GM23248 (cell line): ENCODE data around the gene TWNK. TPM values are rescaled to one million over a fixed set of nuclear protein-coding genes. Genes with fewer than 3 reads are reported as not detected.

ENCODE experiments used
- DNase-seq: peaks from one replicate; pipeline ENCODE4 v3.0.0-alpha.2; 2015
- H2AFZ ChIP-seq: fragments of 200-600 bp; sonication (generic); 2 replicates; pipeline ENCODE4 v1.6.1; 2016; ENCODE audit warnings: antibody characterized with exemption
- H3F3A ChIP-seq: fragments of 200-600 bp; sonication (generic); 2 replicates; pipeline ENCODE4 v1.6.1; 2016; ENCODE audit warnings: mild to moderate bottlenecking, antibody characterized with exemption, mixed run types; ENCODE audit not compliant: insufficient read depth
- H3K27ac ChIP-seq: fragments of 200-600 bp; sonication (generic); 2 replicates; pipeline ENCODE4 v1.5.1; 2016; ENCODE audit warnings: mild to moderate bottlenecking
- H3K27me3 ChIP-seq: fragments of 200-600 bp; sonication (generic); replicated peaks from 2 replicates; pipeline ENCODE4 v1.6.1; 2016; ENCODE audit warnings: mild to moderate bottlenecking; ENCODE audit not compliant: insufficient read depth
- H3K36me3 ChIP-seq: fragments of 200-600 bp; sonication (generic); 2 replicates; pipeline ENCODE4 v1.6.1; 2016; ENCODE audit warnings: low read depth, mild to moderate bottlenecking
- H3K4me1 ChIP-seq: fragments of 200-600 bp; sonication (generic); 2 replicates; pipeline ENCODE4 v1.6.1; 2016; ENCODE audit warnings: mild to moderate bottlenecking; ENCODE audit not compliant: insufficient read depth
- H3K4me2 ChIP-seq: fragments of 200-600 bp; sonication (generic); one replicate; pipeline ENCODE4 v1.6.1; 2016; ENCODE audit warnings: mild to moderate bottlenecking; ENCODE audit not compliant: unreplicated experiment
- H3K4me3 ChIP-seq: fragments of 200-600 bp; sonication (generic); 2 replicates; pipeline ENCODE4 v1.5.1; 2016; ENCODE audit warnings: mild to moderate bottlenecking
- H3K79me2 ChIP-seq: fragments of 200-600 bp; sonication (generic); 2 replicates; pipeline ENCODE4 v1.6.1; 2016; ENCODE audit warnings: mild to moderate bottlenecking; ENCODE audit not compliant: insufficient read depth
- H3K9ac ChIP-seq: fragments of 200-600 bp; sonication (generic); 2 replicates; pipeline ENCODE4 v1.6.1; 2016; ENCODE audit warnings: mild to moderate bottlenecking
- H3K9me2 ChIP-seq: fragments of 200-600 bp; sonication (generic); 2 replicates; pipeline ENCODE4 v1.6.1; 2016; ENCODE audit warnings: mixed run types, mild to moderate bottlenecking, moderate library complexity; ENCODE audit not compliant: insufficient read depth
- H3K9me3 ChIP-seq: fragments of 200-600 bp; sonication (generic); one replicate; pipeline ENCODE4 v1.6.1; 2017; ENCODE audit warnings: low read depth
- H4K20me1 ChIP-seq: fragments of 200-600 bp; sonication (generic); 2 replicates; pipeline ENCODE4 v1.6.0; 2016; ENCODE audit not compliant: insufficient read depth
- EZH2 ChIP-seq: fragments of 200-600 bp; sonication (generic); IDR thresholded peaks from 2 replicates; pipeline ENCODE4 v1.6.1; 2018; ENCODE audit warnings: antibody characterized with exemption, mild to moderate bottlenecking; ENCODE audit not compliant: insufficient read depth, poor library complexity, severe bottlenecking
- EZH2phosphoT487 ChIP-seq: fragments of 200-600 bp; sonication (generic); IDR thresholded peaks from 2 replicates; pipeline ENCODE4 v1.6.1; 2018; ENCODE audit warnings: antibody characterized with exemption, moderate library complexity, mild to moderate bottlenecking, low read depth; ENCODE audit not compliant: insufficient read depth
- WGBS, 2 experiments: methylation state at CpG; one replicate each; pipeline ENCODE4 v1.1.6; 2015 to 2017; ENCODE audit warnings: low lambda C conversion rate in 2 of 2, low coverage in 1 of 2; ENCODE audit errors: missing lambda C conversion rate in 2 of 2; 5-methylcytosine and 5-hydroxymethylcytosine counted together
- in situ Hi-C: fragments of 300-500 bp; cut with MboI; formaldehyde crosslinking; loops from 2 replicates; pipeline ENCODE4 v1.15.0; 2020
- polyA plus RNA-seq: library from polyadenylated mRNA; unstranded; fragments of >200 nt; fragmentation: Nextera tagmentation; extraction: Ambion mirVana; gene quantifications from 2 replicates; pipeline ENCODE4 v1.2.1, GENCODE V29; 2016
- total RNA-seq: library from RNA; depleted of rRNA; stranded (reverse); fragments of >200 nt; shearing (Covaris generic); gene quantifications from 2 replicates; pipeline ENCODE4 v1.2.3, GENCODE V29; 2014

The TWNK gene
- total and polyA plus RNA-seq, 2 experiments from 2014 or later: 4.4 TPM

GRCh38 chr10:101003639-101004206 lies 16.4 kb downstream of the TWNK start:
- Histone ChIP-seq H3K4me1 (peaks cover 15% of the 10 kb centered on the region), H3F3A (peaks cover 15% of the 10 kb centered on the region), H3K27me3 (no peaks in the 10 kb centered on the region), H3K4me2 (no peak overlapping the region), H3K9me3 (no peaks in the 10 kb centered on the region), H4K20me1 (no peaks in the 10 kb centered on the region), H2AFZ (no peak overlapping the region), H3K36me3 (peaks cover 23% of the 10 kb centered on the region), H3K9ac (no peak overlapping the region), H3K79me2 (peaks cover 64% of the 10 kb centered on the region), H3K9me2 (no peaks in the 10 kb centered on the region), H3K27ac (no peak overlapping the region), H3K4me3 (no peak overlapping the region)
- no peak for DNase-seq
- TF ChIP-seq EZH2phosphoT487: no peak
- 89 to 92% methylated on average over 18 of the region's 18 CpGs for WGBS, 2 experiments
- in situ Hi-C loops: no loop called here

- no peak for DNase-seq
- Histone ChIP-seq H4K20me1 (no peaks in the 10 kb centered on the region), H3K36me3 (peaks cover 23% of the 10 kb centered on the region)
These were observed 18.0 kb downstream of the TWNK start for GRCh38 chr10:101005361-101005760.

GRCh38 chr10:101005869-101006567 lies 18.7 kb downstream of the TWNK start:
- no peak overlapping the region for H3K4me3 ChIP-seq
- H3K9me3 ChIP-seq: no peaks in the 10 kb centered on the region
- H3K27ac ChIP-seq: no peak overlapping the region
- in situ Hi-C loops: no loop called here
- H3K4me1 ChIP-seq: peaks cover 9% of the 10 kb centered on the region; the same call in 1 of the 2 replicates
- H3K9ac ChIP-seq: no peak overlapping the region
- H3K9me2 ChIP-seq: no peaks in the 10 kb centered on the region
- TF ChIP-seq EZH2phosphoT487: no peak
- no peak for TF ChIP-seq EZH2
- WGBS, 2 experiments: 95 to 98% methylated on average over 4 of the region's 4 CpGs
- peaks cover 51% of the 10 kb centered on the region for H3K79me2 ChIP-seq
- H3K36me3 ChIP-seq: peaks cover 23% of the 10 kb centered on the region
- H3K4me2 ChIP-seq: no peak overlapping the region
- no peak for DNase-seq
- H4K20me1 ChIP-seq: no peaks in the 10 kb centered on the region
- peaks cover 3% of the 10 kb centered on the region for H3F3A ChIP-seq
- no peaks in the 10 kb centered on the region for H3K27me3 ChIP-seq
- no peak overlapping the region for H2AFZ ChIP-seq

More at GRCh38 chr10:101005361-101005760, 18.0 kb downstream of the TWNK start:
- 88 to 93% methylated on average over 21 to 23 of the region's 23 CpGs for WGBS, 2 experiments
- Histone ChIP-seq H3K4me3 (no peak overlapping the region), H3K27ac (no peak overlapping the region), H3K4me1 (peaks cover 12% of the 10 kb centered on the region; the same call in 1 of the 2 replicates), H3K79me2 (peaks cover 58% of the 10 kb centered on the region), H3K9me3 (no peaks in the 10 kb centered on the region), H3K9me2 (no peaks in the 10 kb centered on the region), H3F3A (peaks cover 9% of the 10 kb centered on the region), H3K27me3 (no peaks in the 10 kb centered on the region), H3K9ac (no peak overlapping the region), H2AFZ (no peak overlapping the region), H3K4me2 (no peak overlapping the region)
- in situ Hi-C loops: no loop called here
- TF ChIP-seq EZH2phosphoT487: no peak
- no peak for TF ChIP-seq EZH2

GRCh38 chr10:101006593-101007098 lies 19.3 kb downstream of the TWNK start:
- H3K36me3 ChIP-seq: peaks cover 23% of the 10 kb centered on the region
- H2AFZ ChIP-seq: no peak overlapping the region
- in situ Hi-C loops: no loop called here
- H3K9me3 ChIP-seq: no peaks in the 10 kb centered on the region
- no peak overlapping the region for H3K4me2 ChIP-seq
- H3K27me3 ChIP-seq: no peaks in the 10 kb centered on the region
- H3K9me2 ChIP-seq: no peaks in the 10 kb centered on the region
- H3K79me2 ChIP-seq: peaks cover 45% of the 10 kb centered on the region
- 85 to 87% methylated on average over 32 to 33 of the region's 33 CpGs for WGBS, 2 experiments
- H4K20me1 ChIP-seq: no peaks in the 10 kb centered on the region
- H3K9ac ChIP-seq: no peak overlapping the region
- H3K4me3 ChIP-seq: no peak overlapping the region
- 0 out of 2 replicates have a peak, but pooled peaks cover 6% of the 10 kb centered on the region for H3K4me1 ChIP-seq
- no peak overlapping the region for H3K27ac ChIP-seq
- TF ChIP-seq EZH2phosphoT487: no peak
- TF ChIP-seq EZH2: no peak
- DNase-seq: no peak
- no peaks in the 10 kb centered on the region; the same call in 1 of the 2 replicates for H3F3A ChIP-seq
